DND-41 (cell line): ENCODE measurements around the gene MBD4.

Experiments used
- EZH2 ChIP-seq: IDR thresholded peaks from 3 replicates; pipeline ENCODE4 v1.6.1; 2012; ENCODE audit warnings: borderline replicate concordance, low read depth, mild to moderate bottlenecking, moderate library complexity, low read length, inconsistent platforms; ENCODE audit not compliant: severe bottlenecking
- TF ChIP-seq, protein P1 (sequence below): IDR thresholded peaks from 2 replicates; pipeline ENCODE4 v1.5.1; 2012; ENCODE audit warnings: borderline replicate concordance, low read length, moderate library complexity, mild to moderate bottlenecking; ENCODE audit not compliant: poor library complexity, severe bottlenecking; ENCODE audit errors: extremely low read depth

DNA sequence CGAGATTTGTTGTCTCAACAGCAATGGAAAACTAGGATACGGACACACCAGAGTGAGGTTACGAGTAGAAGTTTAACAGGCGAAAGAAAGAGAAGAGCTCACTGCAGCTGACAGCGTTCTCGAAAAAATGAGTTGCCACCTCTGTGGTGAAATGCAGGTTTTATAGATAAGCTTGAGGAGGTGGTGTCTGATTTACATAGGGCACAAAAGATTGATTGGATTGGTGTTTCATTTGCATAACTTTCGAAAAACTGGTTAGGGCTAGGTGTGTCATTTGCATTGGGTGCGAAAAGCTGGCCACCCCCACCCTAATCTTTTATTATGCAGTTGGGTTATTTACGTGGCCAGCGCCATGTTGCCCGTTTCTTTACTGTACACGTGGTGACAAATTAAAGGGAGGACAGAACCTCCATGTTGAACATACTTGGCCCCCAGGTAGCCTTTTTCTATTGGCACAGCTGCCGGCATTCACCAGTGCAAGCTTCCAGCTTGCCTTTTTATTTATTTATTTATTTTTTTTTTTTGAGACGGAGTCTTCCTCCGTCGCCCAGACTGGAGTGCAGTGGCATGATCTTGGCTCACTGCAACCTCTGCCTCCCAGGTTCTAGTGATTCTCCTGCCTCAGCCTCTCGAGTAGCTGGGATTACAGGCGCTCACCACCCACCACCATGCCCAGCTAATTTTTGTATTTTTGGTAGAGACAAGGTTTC, 8.6 kb upstream of the MBD4 start:
- no peak for TF ChIP-seq EZH2
- TF ChIP-seq, protein P1, sequence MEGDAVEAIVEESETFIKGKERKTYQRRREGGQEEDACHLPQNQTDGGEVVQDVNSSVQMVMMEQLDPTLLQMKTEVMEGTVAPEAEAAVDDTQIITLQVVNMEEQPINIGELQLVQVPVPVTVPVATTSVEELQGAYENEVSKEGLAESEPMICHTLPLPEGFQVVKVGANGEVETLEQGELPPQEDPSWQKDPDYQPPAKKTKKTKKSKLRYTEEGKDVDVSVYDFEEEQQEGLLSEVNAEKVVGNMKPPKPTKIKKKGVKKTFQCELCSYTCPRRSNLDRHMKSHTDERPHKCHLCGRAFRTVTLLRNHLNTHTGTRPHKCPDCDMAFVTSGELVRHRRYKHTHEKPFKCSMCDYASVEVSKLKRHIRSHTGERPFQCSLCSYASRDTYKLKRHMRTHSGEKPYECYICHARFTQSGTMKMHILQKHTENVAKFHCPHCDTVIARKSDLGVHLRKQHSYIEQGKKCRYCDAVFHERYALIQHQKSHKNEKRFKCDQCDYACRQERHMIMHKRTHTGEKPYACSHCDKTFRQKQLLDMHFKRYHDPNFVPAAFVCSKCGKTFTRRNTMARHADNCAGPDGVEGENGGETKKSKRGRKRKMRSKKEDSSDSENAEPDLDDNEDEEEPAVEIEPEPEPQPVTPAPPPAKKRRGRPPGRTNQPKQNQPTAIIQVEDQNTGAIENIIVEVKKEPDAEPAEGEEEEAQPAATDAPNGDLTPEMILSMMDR, result no peak
